ENCODE data around the gene SH3GLB2. TPM values are rescaled to one million over a fixed set of nuclear protein-coding genes. Genes with fewer than 3 reads are reported as not detected.

SH3GLB2 gene
- total RNA-seq, 1 experiment from 2014 or later = 184 TPM

GRCh38 chr9:129010267-129010975 lies 17.7 kb downstream of the SH3GLB2 start:
- CTCF ChIA-PET = interaction anchor here (0.6 kb wide), 2 partner anchors 9 to 18 kb away, joined by 6 to 11 read pairs; no protein-coding TSS in a partner anchor
- POLR2A ChIA-PET (ENCODE audit: unreplicated experiment) = no interaction called here
- intact Hi-C loops (cut with micrococcal nuclease; ENCODE audit: unreplicated experiment) = no loop called here

GRCh38 chr9:129009584-129010141 lies 18.5 kb downstream of the SH3GLB2 start:
- H3K4me2 ChIP-seq = no peak overlapping the region
- H3K36me3 ChIP-seq (ENCODE audit: low read depth) = peaks cover 10% of the 10 kb centered on the region; the same call in 1 of the 2 replicates
- H3K27ac ChIP-seq = no peak overlapping the region
- H3K79me2 ChIP-seq (ENCODE audit: low read depth) = no peaks in the 10 kb centered on the region
- no peaks in the 10 kb centered on the region for H3K4me1 ChIP-seq (replicated peaks; ENCODE audit: insufficient read depth)
- no peaks in the 10 kb centered on the region for H3K9me3 ChIP-seq (ENCODE audit: insufficient read depth, low read depth)
- intact Hi-C loops (cut with micrococcal nuclease; ENCODE audit: unreplicated experiment) = loop anchor here (5.0 kb wide), 1 partner anchor 93 kb away; no protein-coding TSS in a partner anchor
- no TSS peak for BruUV-seq (replicated peaks)
- no peak for DNase-seq
- TF ChIP-seq CTCF (conservative IDR thresholded peaks at IDR 0.05) (no peak), EZH2 (IDR thresholded peaks at IDR 0.05; ENCODE audit: low read depth) (no peak)
- no peak overlapping the region for H2AFZ ChIP-seq
- peaks cover 26% of the 10 kb centered on the region for H3F3A ChIP-seq (ENCODE audit: insufficient read depth, low read depth)
- H3K27me3 ChIP-seq (ENCODE audit: insufficient read depth, low read depth) = no peaks in the 10 kb centered on the region
- H3K9me2 ChIP-seq (ENCODE audit: insufficient read depth) = no peaks in the 10 kb centered on the region
- H3K4me3 ChIP-seq = no peak overlapping the region
- H4K20me1 ChIP-seq (ENCODE audit: insufficient read depth) = peaks cover 12% of the 10 kb centered on the region
- CTCF ChIA-PET = interaction anchor here (0.6 to 0.9 kb wide), 3 partner anchors 19 to 20 kb away, joined by 3 to 6 read pairs (median 3); partner anchors contain the start of gene SH3GLB2
- POLR2A ChIA-PET (ENCODE audit: unreplicated experiment) = no interaction called here

More at GRCh38 chr9:129010267-129010975, 17.7 kb downstream of the SH3GLB2 start:
- no TSS peak for BruUV-seq (replicated peaks)
- H3K9me2 ChIP-seq (ENCODE audit: insufficient read depth) = no peaks in the 10 kb centered on the region
- no peak overlapping the region for H3K27ac ChIP-seq
- no peaks in the 10 kb centered on the region for H3K9me3 ChIP-seq (ENCODE audit: insufficient read depth, low read depth)
- no peaks in the 10 kb centered on the region for H3K27me3 ChIP-seq (ENCODE audit: insufficient read depth, low read depth)
- H3K36me3 ChIP-seq (ENCODE audit: low read depth) = peaks cover 10% of the 10 kb centered on the region; the same call in 1 of the 2 replicates
- H4K20me1 ChIP-seq (ENCODE audit: insufficient read depth) = peaks cover 12% of the 10 kb centered on the region
- no peak overlapping the region for H2AFZ ChIP-seq
- no peaks in the 10 kb centered on the region for H3K4me1 ChIP-seq (replicated peaks; ENCODE audit: insufficient read depth)
- peaks cover 24% of the 10 kb centered on the region; the same call in 1 of the 2 replicates for H3F3A ChIP-seq (ENCODE audit: insufficient read depth, low read depth)
- no peaks in the 10 kb centered on the region for H3K79me2 ChIP-seq (ENCODE audit: low read depth)
- DNase-seq = no peak
- H3K4me2 ChIP-seq = no peak overlapping the region
- no peak overlapping the region for H3K4me3 ChIP-seq
- TF ChIP-seq EZH2 (IDR thresholded peaks at IDR 0.05; ENCODE audit: low read depth) (no peak), CTCF (conservative IDR thresholded peaks at IDR 0.05) (no peak)

- H3F3A ChIP-seq (ENCODE audit: insufficient read depth, low read depth) = peaks cover 32% of the 10 kb centered on the region
- H3K36me3 ChIP-seq (ENCODE audit: low read depth) = peaks cover 4% of the 10 kb centered on the region; the same call in 1 of the 2 replicates
- no peaks in the 10 kb centered on the region for H3K27me3 ChIP-seq (ENCODE audit: insufficient read depth, low read depth)
- H3K4me3 ChIP-seq = no peak overlapping the region
- H4K20me1 ChIP-seq (ENCODE audit: insufficient read depth) = peaks cover 12% of the 10 kb centered on the region
- no peaks in the 10 kb centered on the region for H3K4me1 ChIP-seq (replicated peaks; ENCODE audit: insufficient read depth)
- no peak for DNase-seq
- BruUV-seq (replicated peaks) = no TSS peak
- no peak overlapping the region for H3K27ac ChIP-seq
- intact Hi-C loops (cut with micrococcal nuclease; ENCODE audit: unreplicated experiment) = loop anchor here (5.0 kb wide), 1 partner anchor 93 kb away; no protein-coding TSS in a partner anchor
- no peaks in the 10 kb centered on the region for H3K9me2 ChIP-seq (ENCODE audit: insufficient read depth)
- no peak overlapping the region for H3K4me2 ChIP-seq
- ChIA-PET POLR2A (ENCODE audit: unreplicated experiment) (no interaction called here), CTCF (interaction anchor here (0.7 to 0.9 kb wide), 2 partner anchors 19 to 21 kb away, joined by 3 read pairs; partner anchors contain the start of gene SH3GLB2)
- no peaks in the 10 kb centered on the region for H3K9me3 ChIP-seq (ENCODE audit: insufficient read depth, low read depth)
- TF ChIP-seq CTCF (conservative IDR thresholded peaks at IDR 0.05) (no peak), EZH2 (IDR thresholded peaks at IDR 0.05; ENCODE audit: low read depth) (no peak)
- H3K79me2 ChIP-seq (ENCODE audit: low read depth) = no peaks in the 10 kb centered on the region
- H2AFZ ChIP-seq = no peak overlapping the region
These were observed 19.0 kb downstream of the SH3GLB2 start for GRCh38 chr9:129008986-129009583.

Data from PC-9 (cell line).